Suprapubic skin (tissue), 4 donors: ENCODE results near the gene DTNBP1.

ENCODE experiments used
- EP300 ChIP-seq: sonication (generic); formaldehyde crosslinking; IDR thresholded peaks from one replicate; pipeline ENCODE4 v1.6.1; 2017; ENCODE audit warnings: antibody characterized with exemption
- POLR2A ChIP-seq, 2 donors: fragments of 450-650 bp; IDR thresholded peaks; one replicate each; pipeline ENCODE4 v1.6.1; 2017; ENCODE audit warnings: antibody characterized with exemption in 2 of 2, mild to moderate bottlenecking in 2 of 2, moderate library complexity in 2 of 2
- POLR2AphosphoS5 ChIP-seq, 3 donors: sonication (generic); formaldehyde crosslinking; IDR thresholded peaks; one replicate each; pipeline ENCODE4 v1.6.1; 2017; ENCODE audit warnings: antibody characterized with exemption in 3 of 3
- TF ChIP-seq, protein P1 (sequence below), 2 donors: fragments of 200-600 bp in 1 of 2; fragments of 450-650 bp in 1 of 2; sonication (generic) in 1 of 2; IDR thresholded peaks; one replicate each; pipeline ENCODE4 v1.5.1; 2016 to 2019; ENCODE audit warnings: antibody characterized with exemption in 2 of 2, mild to moderate bottlenecking in 1 of 2, moderate library complexity in 1 of 2

GRCh38 chr6:15685619-15686018, 22.8 kb upstream of the DTNBP1 start:
- TF ChIP-seq POLR2A (IDR thresholded peaks at IDR 0.05): no peak
- TF ChIP-seq, protein P1, sequence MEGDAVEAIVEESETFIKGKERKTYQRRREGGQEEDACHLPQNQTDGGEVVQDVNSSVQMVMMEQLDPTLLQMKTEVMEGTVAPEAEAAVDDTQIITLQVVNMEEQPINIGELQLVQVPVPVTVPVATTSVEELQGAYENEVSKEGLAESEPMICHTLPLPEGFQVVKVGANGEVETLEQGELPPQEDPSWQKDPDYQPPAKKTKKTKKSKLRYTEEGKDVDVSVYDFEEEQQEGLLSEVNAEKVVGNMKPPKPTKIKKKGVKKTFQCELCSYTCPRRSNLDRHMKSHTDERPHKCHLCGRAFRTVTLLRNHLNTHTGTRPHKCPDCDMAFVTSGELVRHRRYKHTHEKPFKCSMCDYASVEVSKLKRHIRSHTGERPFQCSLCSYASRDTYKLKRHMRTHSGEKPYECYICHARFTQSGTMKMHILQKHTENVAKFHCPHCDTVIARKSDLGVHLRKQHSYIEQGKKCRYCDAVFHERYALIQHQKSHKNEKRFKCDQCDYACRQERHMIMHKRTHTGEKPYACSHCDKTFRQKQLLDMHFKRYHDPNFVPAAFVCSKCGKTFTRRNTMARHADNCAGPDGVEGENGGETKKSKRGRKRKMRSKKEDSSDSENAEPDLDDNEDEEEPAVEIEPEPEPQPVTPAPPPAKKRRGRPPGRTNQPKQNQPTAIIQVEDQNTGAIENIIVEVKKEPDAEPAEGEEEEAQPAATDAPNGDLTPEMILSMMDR (IDR thresholded peaks at IDR 0.05): no peak
- TF ChIP-seq EP300: no peak
- no peak for TF ChIP-seq POLR2AphosphoS5 (IDR thresholded peaks at IDR 0.05)
